ENCODE results near the gene SYNGAP1.

GRCh38 chr6:33390173-33390572 is 29.7 kb upstream of the SYNGAP1 start:
- TF ChIP-seq CTCF (IDR thresholded peaks at IDR 0.05): no peak
- TF ChIP-seq POLR2A (IDR thresholded peaks at IDR 0.05): no peak
